Epidermal melanocyte (primary cell): ENCODE measurements around the gene ZNF154.
A peak's percentile ranks its signal among the peaks of the same experiment; 100 is the strongest.
"Not testable (repeated sequence)": the region's sequence is repeated elsewhere in the genome, so short reads cannot be mapped to it uniquely, and the experiment has no call there.

ENCODE experiments used
- DNase-seq: peaks from one replicate; pipeline ENCODE4 v3.0.0; 2011; ENCODE audit warnings: low spot score; ENCODE audit not compliant: insufficient read length

ZNF154 gene

GRCh38 chr19:57708641-57709361 lies at the start of gene ZNF154:
Gene ZNF154, minus strand, starts transcription at chr19:57709204. Its CDS starts 233 bp downstream, at chr19:57708971.
- DNase-seq = peak; percentile 94

- no peak for DNase-seq
Measured at GRCh38 chr19:57757941-57758340, 48.9 kb upstream of the ZNF154 start.

GRCh38 chr19:57755031-57755430 lies 46.0 kb upstream of the ZNF154 start:
- no peak for DNase-seq

- DNase-seq = no peak
Measured at GRCh38 chr19:57754091-57754673, 45.2 kb upstream of the ZNF154 start.

- DNase-seq = no peak
Measured at GRCh38 chr19:57748029-57748428, 39.0 kb upstream of the ZNF154 start.

- DNase-seq = no peak
Measured at GRCh38 chr19:57747472-57747807, 38.4 kb upstream of the ZNF154 start.

GRCh38 chr19:57746580-57747471 lies 37.8 kb upstream of the ZNF154 start, which contains the start of gene ZNF776:
Gene ZNF776, plus strand, starts transcription at chr19:57746815. Its CDS starts 244 bp downstream, at chr19:57747059.
- peak; percentile 95 for DNase-seq

GRCh38 chr19:57738770-57739169 lies 29.8 kb upstream of the ZNF154 start:
- not testable (repeated sequence) for DNase-seq

- not testable (repeated sequence) for DNase-seq
Measured at GRCh38 chr19:57738320-57738719, 29.3 kb upstream of the ZNF154 start.

GRCh38 chr19:57720878-57721277 lies 11.9 kb upstream of the ZNF154 start:
- DNase-seq = no peak

- no peak for DNase-seq
Measured at GRCh38 chr19:57719901-57720519, 11.0 kb upstream of the ZNF154 start.

GRCh38 chr19:57719424-57719823 lies 10.4 kb upstream of the ZNF154 start:
- no peak for DNase-seq

GRCh38 chr19:57712222-57712621 lies 3.2 kb upstream of the ZNF154 start:
- DNase-seq = no peak

GRCh38 chr19:57709616-57710015 lies 612 bp upstream of the ZNF154 start:
- no peak for DNase-seq

GRCh38 chr19:57706346-57706745 lies 2.7 kb downstream of the ZNF154 start:
- no peak for DNase-seq

- DNase-seq = no peak
Measured at GRCh38 chr19:57701625-57702024, 7.4 kb downstream of the ZNF154 start.

- no peak for DNase-seq
Measured at GRCh38 chr19:57689750-57690149, 19.3 kb downstream of the ZNF154 start.

GRCh38 chr19:57688011-57688763 lies 20.8 kb downstream of the ZNF154 start:
- DNase-seq = no peak

GRCh38 chr19:57687363-57688010 lies 21.5 kb downstream of the ZNF154 start:
- DNase-seq = no peak

- no peak for DNase-seq
Measured at GRCh38 chr19:57686727-57687126, 22.3 kb downstream of the ZNF154 start.
